Tongue (tissue), 2 donors: ENCODE results near the gene PDIA2. TPM values are rescaled to one million over a fixed set of nuclear protein-coding genes. Genes with fewer than 3 reads are reported as not detected.
A peak's percentile ranks its signal among the peaks of the same experiment; 100 is the strongest.

ENCODE experiments used
- DNase-seq: peaks from one replicate; pipeline ENCODE4 v3.0.0-alpha.2; 2015
- total RNA-seq: library from RNA; depleted of rRNA; stranded (reverse); fragments of >200 nt; gene quantifications from one replicate; pipeline ENCODE4 v1.2.3, GENCODE V29; 2014

PDIA2 gene
- total RNA-seq, 1 donor from 2014 or later = 2.7 TPM

DNA sequence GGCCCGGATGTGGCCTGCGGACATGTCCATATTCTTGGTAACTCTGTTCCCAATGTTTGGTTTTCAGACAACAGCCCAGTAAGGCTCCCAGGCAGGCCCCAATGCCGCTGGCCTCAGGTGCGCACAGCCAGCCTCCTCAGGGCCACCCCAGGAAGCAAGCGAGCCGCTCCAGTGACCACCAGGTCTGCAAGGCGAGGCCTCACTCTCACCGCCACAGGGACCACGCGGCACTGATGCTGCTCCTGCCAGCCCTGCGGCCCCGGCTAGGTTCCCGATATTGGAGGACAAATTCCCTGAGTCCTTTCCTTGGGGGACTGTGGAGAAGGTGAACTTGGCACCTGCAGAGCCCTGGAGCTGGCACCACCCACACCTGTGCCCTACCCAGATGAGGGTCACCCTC, 19.0 kb downstream of the PDIA2 start:
- DNase-seq = no peak

DNA sequence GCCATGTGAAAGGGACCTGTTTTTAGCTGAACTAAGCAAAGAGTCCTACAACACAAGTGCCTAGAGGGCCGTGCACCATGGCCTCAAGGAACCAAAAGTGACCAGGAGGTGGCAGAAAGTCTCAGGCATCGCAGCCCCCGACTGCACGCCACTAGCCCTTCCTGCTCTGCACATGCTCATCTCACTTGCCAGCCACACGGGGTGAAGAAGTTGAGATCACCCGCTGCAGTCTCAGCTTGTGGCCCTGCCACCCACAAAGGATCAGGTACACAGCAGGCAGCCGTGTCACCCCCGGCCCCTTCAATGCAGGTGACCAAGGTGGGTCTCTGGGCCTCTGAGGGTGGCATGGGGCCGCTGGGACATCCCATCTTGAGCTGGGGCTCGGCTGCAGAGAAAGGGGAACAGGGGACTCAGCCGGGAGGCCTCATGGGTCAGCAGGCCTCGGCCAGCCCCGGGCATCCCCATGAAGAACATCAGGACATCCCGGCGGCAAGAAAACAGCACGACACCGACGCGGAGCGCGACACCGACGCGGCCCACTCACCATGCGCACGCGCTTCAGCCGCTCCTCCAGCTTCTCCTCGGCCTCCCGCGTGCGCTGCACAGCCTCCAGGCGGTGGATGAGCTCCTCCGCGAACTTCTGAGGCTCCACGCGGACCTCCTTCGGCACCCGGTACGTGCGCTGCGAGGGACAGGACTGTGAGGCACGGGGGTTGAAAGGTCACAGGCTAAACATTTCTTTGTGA, 21.0 kb downstream of the PDIA2 start:
- DNase-seq = no peak

DNA sequence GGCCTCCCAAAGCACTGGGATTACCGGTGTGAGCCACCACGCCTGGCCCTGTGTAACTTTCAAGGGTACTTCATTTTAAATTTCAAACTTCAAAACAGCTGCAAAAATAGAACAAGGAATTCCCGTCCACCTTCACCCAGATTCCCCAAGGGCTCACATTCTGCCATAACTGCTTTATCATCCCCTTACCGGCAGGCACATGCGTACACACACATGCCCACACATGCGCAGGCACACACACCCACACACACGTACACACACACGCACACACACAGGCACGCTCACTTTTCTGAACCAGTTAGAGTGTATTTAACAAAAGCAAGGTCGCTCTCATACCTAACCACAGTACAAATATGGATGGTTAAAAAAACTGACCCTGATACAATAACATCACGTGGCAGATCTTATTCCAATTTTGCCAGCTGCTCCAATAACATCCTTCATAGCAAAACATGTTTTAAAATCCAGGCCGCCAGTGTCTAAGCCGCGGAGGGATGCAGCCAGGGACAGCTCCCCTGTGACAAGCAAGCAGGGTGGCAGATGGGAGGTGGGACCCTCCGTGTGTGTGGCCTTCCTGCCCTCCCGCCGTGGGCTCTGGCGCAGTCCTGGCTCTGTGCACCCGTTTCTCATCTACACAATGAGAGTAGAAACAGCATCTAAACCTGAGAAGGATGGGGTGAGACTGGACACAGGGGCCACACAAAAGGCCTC, 23.1 kb downstream of the PDIA2 start:
- DNase-seq = peak; percentile 19

DNA sequence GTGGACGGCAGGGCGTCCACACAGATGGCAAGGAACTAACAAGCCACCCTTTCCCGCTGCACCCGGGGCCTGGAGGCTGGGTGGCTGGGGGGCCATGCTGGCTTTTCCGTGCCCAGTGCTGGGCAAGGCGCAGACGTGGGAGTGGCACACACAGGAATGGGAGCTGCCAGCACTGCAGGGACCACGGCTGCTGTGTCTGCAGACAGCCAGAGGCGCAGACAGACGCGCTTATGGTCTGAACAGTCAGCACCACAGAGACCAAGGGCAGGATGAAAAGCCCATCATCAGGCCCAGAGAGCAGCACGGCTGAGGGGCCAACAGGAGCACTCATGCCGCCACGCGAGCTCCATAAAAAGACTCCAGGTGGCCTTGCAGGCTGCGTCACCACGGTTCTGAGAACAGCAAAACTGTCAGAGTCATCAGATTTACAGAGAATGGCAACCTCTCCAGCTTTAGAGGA, 24.0 kb downstream of the PDIA2 start:
- no peak for DNase-seq

DNA sequence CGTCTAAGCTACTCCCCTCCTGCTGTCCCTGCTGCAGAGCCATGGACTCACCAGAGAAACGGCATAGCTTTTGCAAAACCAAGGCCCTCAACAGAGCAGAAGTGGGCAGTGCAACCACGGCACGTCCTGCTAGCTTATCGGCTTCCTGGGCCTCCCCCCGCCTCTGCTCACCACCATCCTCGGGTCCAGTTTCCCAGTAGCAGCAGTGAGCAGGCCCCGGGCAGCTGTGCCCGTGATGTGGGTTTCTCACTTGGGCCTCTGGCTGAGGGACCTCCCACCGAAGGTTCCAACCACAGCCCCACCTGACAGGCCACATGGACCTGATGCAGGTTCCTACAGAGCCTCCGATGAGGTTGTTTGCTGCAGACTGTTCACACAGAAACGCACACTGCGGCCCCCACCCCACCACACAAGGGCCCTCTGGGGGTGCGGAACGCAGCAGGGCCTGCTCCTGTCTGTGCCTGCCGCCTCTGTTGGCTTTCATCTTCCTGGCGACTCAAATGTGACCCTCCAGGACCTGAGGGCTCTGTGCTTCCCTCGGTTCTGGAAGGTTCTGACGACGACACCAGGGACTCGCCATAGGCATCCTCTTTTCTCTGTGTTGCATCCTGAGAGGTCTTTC, 24.8 kb downstream of the PDIA2 start:
- no peak for DNase-seq

DNA sequence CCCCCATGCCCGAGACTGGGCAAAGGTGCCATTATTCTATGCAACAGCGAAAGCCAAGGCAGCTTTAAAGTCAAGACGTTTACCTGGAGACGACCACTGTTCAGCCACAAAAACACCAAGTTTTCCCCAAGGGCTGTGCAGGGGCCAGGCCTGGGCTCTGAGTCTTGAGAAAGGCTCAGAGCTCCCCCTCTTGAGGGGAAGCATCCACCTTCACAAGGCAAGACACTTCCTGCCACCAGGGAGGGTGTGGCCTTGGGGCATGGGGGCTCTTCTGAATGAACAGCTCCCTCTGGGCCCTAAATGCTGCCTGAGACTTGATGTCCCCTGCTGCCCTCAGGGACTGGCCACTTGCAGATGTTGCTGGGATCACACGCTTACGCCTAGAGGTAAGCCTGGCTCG, 26.5 kb downstream of the PDIA2 start:
- DNase-seq = no peak

DNA sequence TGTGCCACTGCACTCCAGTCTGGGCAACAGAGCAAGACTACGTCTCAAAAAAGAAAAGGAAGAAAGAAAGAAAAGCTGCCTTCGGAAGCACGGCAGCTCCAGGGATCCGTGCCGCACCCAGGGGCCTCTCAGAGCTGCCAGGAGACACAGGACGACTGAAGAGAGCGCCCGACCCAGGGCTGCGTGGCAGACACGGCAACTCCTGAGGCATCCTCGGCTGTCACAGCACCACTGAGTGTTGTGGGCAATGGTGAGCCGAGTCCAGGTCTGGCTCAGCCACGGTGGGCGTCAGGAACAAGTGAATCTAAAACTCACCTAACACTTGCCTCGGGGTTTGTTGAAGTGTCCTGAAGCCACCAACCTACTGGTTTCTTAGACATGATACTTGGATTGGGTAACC, 28.8 kb downstream of the PDIA2 start:
- no peak for DNase-seq

DNA sequence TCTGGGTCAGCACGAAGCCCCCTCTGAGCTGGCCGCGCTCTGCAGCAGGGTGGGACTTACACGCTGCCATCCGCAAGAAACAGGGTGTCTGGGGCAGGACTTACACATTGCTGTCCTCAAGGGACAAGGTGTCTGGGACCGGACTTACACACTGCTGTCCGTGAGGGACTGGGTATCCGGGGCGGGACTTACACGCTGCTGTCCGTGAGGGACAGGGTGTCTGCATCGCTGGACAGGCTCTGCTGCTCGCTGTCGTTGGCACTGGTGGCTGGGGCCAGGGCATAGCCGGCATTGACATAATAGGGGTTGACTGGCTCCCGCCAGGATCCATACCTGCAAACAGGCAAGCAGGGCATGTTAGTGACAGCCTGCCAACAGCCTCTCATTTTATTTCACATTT, 31.4 kb downstream of the PDIA2 start:
- DNase-seq = no peak

DNA sequence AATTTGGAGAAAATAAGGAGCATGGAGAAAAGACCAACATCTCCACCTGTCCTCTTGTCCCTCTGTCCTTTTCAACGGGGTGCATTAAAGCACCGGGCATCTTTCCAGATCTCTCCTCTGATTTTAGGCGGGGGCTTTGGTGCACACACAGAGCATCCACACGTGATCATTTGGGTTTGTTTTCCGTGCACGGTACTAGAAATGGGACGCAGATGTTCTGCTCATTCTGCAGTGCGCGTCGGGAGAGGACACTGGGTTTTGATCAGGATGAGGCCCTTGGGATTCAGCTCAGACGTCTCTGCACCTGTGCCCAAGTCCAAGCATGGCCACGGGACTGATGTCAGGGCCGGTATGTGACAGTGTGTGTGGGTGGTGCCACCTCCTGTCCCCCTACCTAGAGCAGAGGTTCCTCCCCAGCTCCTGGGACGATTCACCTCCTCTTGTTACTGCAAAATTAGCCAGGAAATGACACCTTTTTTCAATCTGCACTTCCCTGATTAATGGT, 31.9 kb downstream of the PDIA2 start:
- no peak for DNase-seq

DNA sequence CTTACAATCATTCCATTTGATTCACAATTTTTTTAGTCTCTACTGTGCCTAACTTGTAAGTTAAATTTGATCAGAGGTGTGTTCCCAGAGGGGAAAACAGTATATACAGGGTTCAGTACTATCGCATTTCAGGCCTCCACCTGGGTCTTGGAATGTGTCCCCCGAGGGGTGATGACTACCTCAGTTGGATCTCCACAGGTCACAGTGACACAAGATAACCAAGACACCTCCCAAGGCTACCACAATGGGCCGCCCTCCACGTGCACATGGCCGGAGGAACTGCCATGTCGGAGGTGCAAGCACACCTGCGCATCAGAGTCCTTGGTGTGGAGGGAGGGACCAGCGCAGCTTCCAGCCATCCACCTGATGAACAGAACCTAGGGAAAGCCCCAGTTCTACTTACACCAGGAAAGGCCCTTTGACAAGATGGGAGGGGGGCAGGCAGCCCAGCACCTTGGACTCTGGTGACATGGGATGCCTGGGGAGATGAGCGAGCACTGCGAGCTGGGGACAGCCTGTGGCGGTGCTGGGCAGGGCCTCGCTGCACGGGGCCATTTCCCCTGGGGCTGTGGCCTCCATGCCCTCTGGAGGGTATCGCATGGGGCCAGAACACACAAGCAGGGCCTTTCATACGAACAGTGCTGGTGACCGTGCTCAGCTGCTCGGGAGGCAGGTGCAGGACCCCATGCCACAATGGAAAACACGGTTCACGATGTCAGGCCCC, 33.9 kb downstream of the PDIA2 start:
- DNase-seq = no peak

DNA sequence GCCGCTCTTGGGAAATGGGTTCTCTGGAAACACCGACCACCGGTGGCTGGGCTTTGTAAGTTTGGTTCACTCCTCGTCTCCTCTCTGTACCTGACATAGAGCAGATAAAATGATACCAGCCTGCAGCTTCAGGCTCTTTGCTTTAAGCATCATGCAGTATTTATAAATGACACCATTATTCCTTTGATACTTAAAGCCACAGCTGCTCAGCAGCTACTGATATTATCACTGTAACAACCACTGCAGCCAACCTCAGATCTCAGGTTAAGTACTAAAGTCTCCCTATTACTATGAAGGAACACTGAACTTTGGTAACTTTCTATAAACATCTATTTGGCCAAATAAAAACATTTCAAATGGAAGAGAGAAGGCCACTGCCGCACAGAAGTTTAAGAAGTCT, 34.6 kb downstream of the PDIA2 start:
- no peak for DNase-seq

DNA sequence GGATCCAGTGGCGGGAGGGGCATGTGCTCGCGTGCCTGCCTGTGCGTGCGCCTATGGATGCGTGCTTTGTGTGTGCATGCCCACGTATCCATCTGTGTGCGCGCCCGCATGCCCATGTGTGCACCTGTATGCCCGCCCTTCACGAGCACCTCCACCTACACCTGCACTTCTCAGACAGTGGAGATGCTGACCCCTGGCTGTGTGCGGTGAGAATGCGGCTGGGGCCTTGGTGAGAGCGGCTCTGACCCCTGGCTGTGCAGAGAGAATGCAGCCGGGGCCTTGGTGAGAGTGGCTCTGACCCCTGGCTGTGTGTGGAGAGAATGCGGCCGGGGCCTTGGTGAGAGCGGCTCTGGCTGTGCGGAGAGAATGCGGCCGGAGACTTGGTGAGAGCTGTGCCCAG, 35.7 kb downstream of the PDIA2 start:
- no peak for DNase-seq

DNA sequence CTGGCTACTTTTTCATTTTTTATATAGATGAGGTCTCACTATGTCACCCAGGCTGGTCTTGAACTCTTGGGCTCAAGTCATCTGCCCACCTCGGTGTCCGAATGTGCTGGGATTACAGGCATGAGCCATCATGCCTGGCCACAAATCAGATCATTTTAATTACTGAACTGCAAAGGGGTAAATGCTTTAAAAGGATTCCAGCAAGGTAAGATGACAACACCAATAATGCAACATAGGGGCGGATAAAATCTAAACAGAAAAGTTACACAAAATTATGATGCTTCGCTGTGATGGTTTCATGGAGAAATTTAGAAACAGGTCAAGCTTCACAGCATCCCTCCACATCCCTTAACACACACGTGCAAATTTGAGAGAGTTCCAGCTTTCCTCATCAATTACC, 37.2 kb downstream of the PDIA2 start:
- DNase-seq = no peak

DNA sequence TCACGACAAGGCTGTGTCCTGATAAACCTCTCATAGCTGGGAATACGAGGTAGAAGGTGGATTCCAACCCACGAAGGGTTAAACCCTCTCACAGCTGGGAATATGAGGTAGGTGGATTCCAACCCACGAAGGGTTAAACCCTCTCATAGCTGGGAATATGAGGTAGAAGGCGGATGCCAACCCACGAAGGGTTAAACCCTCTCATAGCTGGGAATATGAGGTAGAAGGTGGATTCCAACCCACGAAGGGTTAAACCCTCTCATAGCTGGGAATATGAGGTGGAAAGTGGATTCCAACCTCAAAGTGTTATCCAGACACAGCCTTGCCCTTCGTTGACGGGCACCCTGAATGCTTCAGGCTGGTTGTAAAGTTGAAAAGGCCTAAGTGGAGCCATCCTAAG, 38.6 kb downstream of the PDIA2 start:
- no peak for DNase-seq

DNA sequence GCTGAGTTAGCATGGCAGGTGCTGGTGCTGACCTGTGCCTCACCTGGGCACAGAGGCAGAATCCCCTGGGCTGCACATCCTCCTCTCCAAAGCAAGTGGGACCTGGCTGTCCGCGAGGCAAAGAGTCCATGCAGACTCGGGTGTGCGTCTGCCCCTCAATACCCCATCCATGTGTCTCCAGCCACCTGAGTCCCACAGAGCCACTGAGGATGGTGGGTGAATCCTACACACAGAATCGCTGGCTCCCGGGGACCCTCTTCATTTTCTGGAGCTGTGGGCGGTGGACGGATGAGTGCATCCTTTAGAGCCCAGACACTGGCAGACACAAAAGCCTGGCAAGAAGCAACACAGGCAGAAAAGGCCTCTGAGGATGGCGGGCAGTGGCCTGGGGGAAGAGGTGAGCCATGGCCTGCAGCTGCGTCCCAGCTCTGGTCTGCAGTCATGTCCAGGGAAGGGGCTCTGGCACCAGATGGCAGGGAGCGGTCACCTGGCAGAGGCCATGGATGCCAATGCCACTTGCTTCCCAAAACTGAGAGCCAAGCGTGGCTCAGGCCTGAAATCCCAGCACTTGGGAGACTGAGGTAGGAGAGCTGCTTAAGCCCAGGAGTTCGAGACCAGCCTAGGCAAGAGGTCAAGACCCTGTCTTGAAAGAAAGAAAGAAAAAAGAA, 39.6 kb downstream of the PDIA2 start:
- DNase-seq = no peak

DNA sequence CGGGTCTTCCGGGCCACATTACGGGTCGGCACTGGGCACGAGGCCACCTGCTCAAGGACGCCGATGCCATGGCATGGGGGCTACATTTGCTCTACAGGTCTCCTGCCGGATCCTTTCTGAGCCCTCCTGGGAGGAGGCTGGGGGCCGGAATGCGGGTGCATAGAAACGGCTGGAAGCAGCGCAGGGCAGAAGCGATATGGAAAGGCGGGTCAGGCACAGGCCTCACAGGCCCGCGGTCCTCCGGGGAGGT, 41.2 kb downstream of the PDIA2 start:
- DNase-seq = no peak

DNA sequence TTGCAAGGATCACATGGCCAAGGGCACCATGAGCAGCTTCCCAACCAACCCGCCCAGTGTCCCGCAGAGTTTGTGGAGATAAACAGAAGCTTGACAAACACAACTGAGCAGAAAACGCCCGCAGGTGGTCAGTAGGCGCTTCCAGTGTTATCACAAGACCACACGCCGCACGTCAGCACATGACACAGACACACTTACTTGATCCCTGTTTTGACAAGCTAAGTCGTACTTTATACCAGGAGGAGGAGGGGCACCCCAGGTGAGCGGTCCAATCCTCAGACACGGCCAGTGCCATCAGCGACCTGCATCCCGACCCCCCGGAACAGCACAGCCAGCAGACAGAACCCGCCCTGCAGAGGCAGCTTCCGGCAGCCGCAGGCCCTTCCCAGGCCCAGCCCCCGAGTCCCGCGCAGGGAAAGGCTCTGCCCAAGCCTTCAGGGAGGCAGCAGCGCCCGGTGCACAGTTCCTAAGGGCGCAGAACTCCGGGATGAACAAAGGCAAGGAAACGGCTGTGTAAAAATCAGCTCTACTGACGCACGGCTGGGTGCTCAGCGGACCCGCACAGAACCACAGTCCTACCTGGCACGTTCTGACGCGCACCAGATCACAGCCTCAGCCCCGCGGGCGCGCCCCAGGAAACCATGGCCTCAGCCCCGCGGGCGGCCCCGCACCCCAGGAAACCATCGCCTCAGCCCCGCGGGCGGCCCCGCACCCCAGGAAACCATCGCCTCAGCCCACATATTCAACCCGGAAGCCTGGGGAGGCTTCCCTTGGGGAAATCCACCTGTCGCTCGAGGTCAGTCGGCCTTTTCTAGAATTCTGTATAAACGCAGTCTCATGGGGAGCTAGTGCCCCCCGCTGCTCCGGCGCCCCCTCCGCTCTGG, 41.7 kb downstream of the PDIA2 start:
- DNase-seq = peak; percentile 7

DNA sequence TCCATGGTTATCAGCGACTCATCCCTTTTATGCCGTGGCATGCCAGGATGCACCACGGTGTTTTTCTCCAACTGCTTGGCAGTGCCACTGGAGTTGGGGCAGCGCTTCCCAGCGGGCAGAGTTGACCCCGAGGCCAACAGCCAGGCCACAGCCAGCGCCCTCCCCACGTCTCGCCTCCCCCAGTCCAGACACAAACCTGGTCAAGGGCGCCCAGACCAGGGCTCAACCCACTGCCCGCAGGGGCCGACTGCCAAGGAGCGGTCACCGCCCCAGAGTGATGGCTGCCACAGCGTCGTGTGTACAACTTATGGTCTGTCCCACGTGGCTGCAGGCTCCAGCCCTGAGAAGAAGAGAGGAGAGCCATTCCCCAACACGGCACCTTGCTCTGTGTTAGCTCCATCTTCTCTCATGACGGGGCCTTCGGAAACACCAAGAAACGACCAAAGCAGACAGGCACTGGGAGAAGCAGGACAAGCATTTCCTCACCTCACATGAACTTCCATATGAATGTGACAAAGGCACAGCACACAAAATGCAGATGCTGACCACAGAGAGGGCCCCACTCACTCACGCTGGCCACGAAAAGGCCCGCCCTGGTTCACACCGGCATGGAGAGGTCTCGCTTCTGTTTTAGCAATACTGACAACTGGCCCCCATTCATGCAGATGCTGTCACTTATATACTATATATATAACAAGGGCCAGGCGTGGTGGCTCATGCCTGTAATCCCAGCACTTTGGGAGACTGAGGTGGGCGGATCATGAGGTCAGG, 42.6 kb downstream of the PDIA2 start:
- no peak for DNase-seq

DNA sequence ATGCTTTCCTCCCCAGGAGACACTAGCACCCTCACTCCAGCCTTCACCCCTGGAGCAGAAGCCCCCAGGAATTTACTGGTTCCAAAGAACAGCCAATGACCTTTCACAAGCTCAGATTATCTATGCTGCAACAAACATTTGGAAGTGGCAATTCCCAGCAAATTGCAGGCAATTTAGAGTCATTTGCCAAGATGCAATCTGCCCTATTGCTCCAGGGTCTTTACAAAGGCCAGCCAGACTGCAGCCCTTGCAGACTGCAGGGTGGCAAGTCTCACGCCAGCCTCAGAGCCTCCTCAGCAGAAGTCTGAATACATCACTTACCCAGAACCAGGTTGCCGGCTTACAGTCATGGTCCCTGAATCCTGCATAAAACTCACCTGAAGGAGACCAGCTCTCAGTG, 47.8 kb downstream of the PDIA2 start:
- no peak for DNase-seq

DNA sequence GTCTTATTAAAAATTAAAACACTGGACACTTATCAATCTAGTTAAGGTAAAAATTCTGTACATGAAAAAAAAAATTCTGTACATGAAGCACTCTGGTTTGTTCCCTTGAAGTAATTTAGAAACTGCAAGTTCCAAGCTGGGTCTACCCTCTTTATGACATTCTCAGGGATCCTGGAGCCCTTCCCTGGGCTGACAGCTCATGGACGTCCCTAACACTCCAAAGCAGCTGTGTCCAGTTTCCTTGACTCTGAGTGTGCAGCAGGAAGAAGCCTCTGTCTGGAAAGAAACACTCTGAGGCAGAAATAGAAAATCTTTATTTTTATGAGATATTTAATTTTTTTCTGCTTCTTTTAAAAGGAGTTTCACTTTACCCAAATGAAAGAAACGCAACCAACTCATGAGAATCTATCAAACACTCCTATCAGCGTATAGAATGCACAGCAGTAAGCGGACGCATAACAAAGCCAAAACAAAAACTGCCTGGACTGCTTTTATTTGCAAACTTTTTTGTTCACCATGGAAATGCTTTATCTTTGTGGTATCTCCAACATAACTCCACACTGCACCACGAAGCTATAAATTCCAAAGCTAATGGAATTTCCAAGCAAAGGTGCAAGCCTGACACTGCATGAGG, 48.3 kb downstream of the PDIA2 start:
- peak; percentile 55 for DNase-seq
